ENCODE results near the gene HIRA.

HIRA gene

GRCh38 chr22:19455585-19456370, 24.2 kb upstream of the HIRA start:
- TF ChIP-seq NFIC (IDR thresholded peaks at IDR 0.05) (no peak), YY1 (IDR thresholded peaks at IDR 0.05; ENCODE audit: low read depth) (no peak), RAD21 (IDR thresholded peaks at IDR 0.05; ENCODE audit: low read depth) (no peak), REST (IDR thresholded peaks at IDR 0.05; ENCODE audit: low read depth) (no peak), CEBPB (IDR thresholded peaks at IDR 0.05) (no peak), EP300 (IDR thresholded peaks at IDR 0.05; ENCODE audit: borderline replicate concordance) (no peak), USF1 (IDR thresholded peaks at IDR 0.05) (no peak), FOXM1 (IDR thresholded peaks at IDR 0.05; ENCODE audit: borderline replicate concordance, low read depth) (no peak), TAF1 (IDR thresholded peaks at IDR 0.05; ENCODE audit: low read depth) (no peak), EGR1 (IDR thresholded peaks at IDR 0.05) (no peak), ZBTB7A (IDR thresholded peaks at IDR 0.05; ENCODE audit: low read depth) (no peak), TCF12 (IDR thresholded peaks at IDR 0.05; ENCODE audit: low read depth) (no peak)

GRCh38 chr22:19455033-19455432, 23.5 kb upstream of the HIRA start:
- TF ChIP-seq CREB1 (IDR thresholded peaks at IDR 0.05; ENCODE audit: low read depth) = no peak
- no peak for TF ChIP-seq RAD21 (IDR thresholded peaks at IDR 0.05; ENCODE audit: low read depth)
- TF ChIP-seq REST (IDR thresholded peaks at IDR 0.05; ENCODE audit: low read depth) = no peak
- no peak for TF ChIP-seq EGR1 (IDR thresholded peaks at IDR 0.05)
- TF ChIP-seq MAX (IDR thresholded peaks at IDR 0.05) = no peak
- TF ChIP-seq TEAD4 (IDR thresholded peaks at IDR 0.05) = no peak
- no peak for TF ChIP-seq CEBPB (IDR thresholded peaks at IDR 0.05)
- no peak for TF ChIP-seq EP300 (IDR thresholded peaks at IDR 0.05; ENCODE audit: borderline replicate concordance)
- TF ChIP-seq TCF12 (IDR thresholded peaks at IDR 0.05; ENCODE audit: low read depth) = no peak

GRCh38 chr22:19454156-19454555, 22.6 kb upstream of the HIRA start:
- no peak for TF ChIP-seq TCF12 (IDR thresholded peaks at IDR 0.05; ENCODE audit: low read depth)
- no peak for TF ChIP-seq TEAD4 (IDR thresholded peaks at IDR 0.05)
- TF ChIP-seq CREB1 (IDR thresholded peaks at IDR 0.05; ENCODE audit: low read depth) = no peak

- TF ChIP-seq REST (IDR thresholded peaks at IDR 0.05; ENCODE audit: low read depth) (no peak), EGR1 (IDR thresholded peaks at IDR 0.05) (no peak), ZBTB7A (IDR thresholded peaks at IDR 0.05; ENCODE audit: low read depth) (no peak)
Observed at GRCh38 chr22:19453718-19454117, 22.2 kb upstream of the HIRA start.

GRCh38 chr22:19451570-19451969, 20.0 kb upstream of the HIRA start:
- TF ChIP-seq EGR1 (IDR thresholded peaks at IDR 0.05) (no peak), RAD21 (IDR thresholded peaks at IDR 0.05; ENCODE audit: low read depth) (no peak), EP300 (IDR thresholded peaks at IDR 0.05; ENCODE audit: borderline replicate concordance) (no peak), USF1 (IDR thresholded peaks at IDR 0.05) (no peak), ZBTB7A (IDR thresholded peaks at IDR 0.05; ENCODE audit: low read depth) (no peak), CEBPB (IDR thresholded peaks at IDR 0.05) (no peak), MAX (IDR thresholded peaks at IDR 0.05) (no peak), NFIC (IDR thresholded peaks at IDR 0.05) (no peak), REST (IDR thresholded peaks at IDR 0.05; ENCODE audit: low read depth) (no peak), TAF1 (IDR thresholded peaks at IDR 0.05; ENCODE audit: low read depth) (no peak), CREB1 (IDR thresholded peaks at IDR 0.05; ENCODE audit: low read depth) (no peak), YY1 (IDR thresholded peaks at IDR 0.05; ENCODE audit: low read depth) (no peak)

Data from Ishikawa (cell line).